H1 (cell line): ENCODE results near the gene ITGA11. TPM values are rescaled to one million over a fixed set of nuclear protein-coding genes. Genes with fewer than 3 reads are reported as not detected.

Source experiments
- CTCF ChIA-PET: fragments of 300-600 bp; sonication (Branson Sonifier 250); formaldehyde crosslinking; loops from one replicate; lab custom pipeline; 2021; ENCODE audit not compliant: partially characterized antibody; lab: Charles Lee
- POLR2A ChIA-PET: fragments of 300-600 bp; sonication (Branson Sonifier 250); formaldehyde crosslinking; loops from one replicate; lab custom pipeline; 2021; ENCODE audit warnings: inconsistent platforms; ENCODE audit not compliant: partially characterized antibody; lab: Charles Lee
- DNase-seq, 2 experiments: peaks; one replicate each; pipeline versions ENCODE4 v3.0.0 to v3.0.0-alpha.2; 2010 to 2022; ENCODE audit warnings: low spot score in 2 of 2, low read depth in 1 of 2, mixed read lengths in 1 of 2
- FAIRE-seq: peaks from 2 replicates; lab custom pipeline; 2011; peaks lifted over from hg19 to GRCh38; lab: Jason Lieb, UNC
- H2AFZ ChIP-seq: 2 replicates; pipeline ENCODE4 v1.8.1; 2012; ENCODE audit warnings: low read length, inconsistent platforms
- H2AK5ac ChIP-seq: 2 replicates; pipeline ENCODE4 v1.6.1; 2013; ENCODE audit warnings: low read depth, low read length
- H2BK120ac ChIP-seq: replicated peaks from 2 replicates; pipeline ENCODE3; 2013; ENCODE audit warnings: low read depth, low read length, inconsistent platforms
- H2BK12ac ChIP-seq: 2 replicates; pipeline ENCODE4 v1.6.1; 2013; ENCODE audit warnings: low read depth, low read length
- H2BK15ac ChIP-seq: 2 replicates; pipeline ENCODE4 v1.6.1; 2013; ENCODE audit warnings: low read length
- H2BK20ac ChIP-seq: 2 replicates; pipeline ENCODE4 v1.6.1; 2013; ENCODE audit warnings: low read length
- H2BK5ac ChIP-seq: 2 replicates; pipeline ENCODE4 v1.6.1; 2013; ENCODE audit warnings: low read depth, low read length
- H3K14ac ChIP-seq: 2 replicates; pipeline ENCODE4 v1.6.1; 2013; ENCODE audit warnings: inconsistent platforms; ENCODE audit not compliant: insufficient read length
- H3K18ac ChIP-seq: 2 replicates; pipeline ENCODE4 v1.6.1; 2013; ENCODE audit warnings: low read length; ENCODE audit errors: extremely low read depth
- H3K23ac ChIP-seq: 2 replicates; pipeline ENCODE4 v1.6.1; 2013; ENCODE audit warnings: inconsistent platforms; ENCODE audit not compliant: insufficient read length
- H3K23me2 ChIP-seq: 2 replicates; pipeline ENCODE4 v1.6.1; 2013; ENCODE audit warnings: low read depth, low read length
- H3K27ac ChIP-seq: 2 replicates; pipeline ENCODE4 v1.6.1; 2011; ENCODE audit warnings: low read depth, low read length, inconsistent platforms
- H3K27me3 ChIP-seq, 4 experiments: replicated peaks in 1 of 4; 1 replicate in 1 of 4; 2 replicates in 3 of 4; pipeline versions ENCODE4 v1.6.1 to v1.8.1; 2011 to 2013; ENCODE audit warnings: low read length in 3 of 4, mild to moderate bottlenecking in 3 of 4, inconsistent platforms in 2 of 4, mixed read lengths in 2 of 4, moderate library complexity in 1 of 4; ENCODE audit not compliant: control insufficient read depth in 3 of 4, insufficient read depth in 3 of 4; ENCODE audit errors: extremely low read depth in 1 of 4
- H3K36me3 ChIP-seq, 4 experiments: 2 replicates each; pipeline versions ENCODE4 v1.6.1 to v1.8.1; 2011 to 2013; ENCODE audit warnings: mild to moderate bottlenecking in 4 of 4, low read length in 3 of 4, moderate library complexity in 2 of 4, control low read depth in 1 of 4, inconsistent platforms in 1 of 4; ENCODE audit not compliant: insufficient read depth in 4 of 4, control insufficient read depth in 2 of 4
- H3K4ac ChIP-seq: replicated peaks from 2 replicates; pipeline ENCODE3; 2013; ENCODE audit warnings: low read length, low read depth, mixed read lengths, inconsistent platforms; ENCODE audit not compliant: insufficient read length
- H3K4me1 ChIP-seq, 4 experiments: replicated peaks in 1 of 4; 1 replicate in 1 of 4; 2 replicates in 3 of 4; pipeline versions ENCODE4 v1.6.1 to v1.8.1; 2011 to 2013; ENCODE audit warnings: low read length in 3 of 4, inconsistent platforms in 2 of 4, mixed read lengths in 1 of 4; ENCODE audit not compliant: insufficient read depth in 4 of 4, control insufficient read depth in 3 of 4
- H3K4me2 ChIP-seq, 2 experiments: 2 replicates each; pipeline versions ENCODE4 v1.6.1 to v1.8.1; 2011 to 2013; ENCODE audit warnings: low read depth in 2 of 2, low read length in 2 of 2, control low read depth in 1 of 2, inconsistent platforms in 1 of 2, mild to moderate bottlenecking in 1 of 2; ENCODE audit not compliant: insufficient read depth in 1 of 2
- H3K4me3 ChIP-seq, 4 experiments: fragments of 200-600, 300-600 bp in 1 of 4; sonication (generic), shearing (Covaris generic), sonication (Bioruptor Twin) in 1 of 4; 2 replicates each; pipeline versions ENCODE4 v1.5.1 to v1.8.1; 2011 to 2016; ENCODE audit warnings: low read length in 4 of 4, low read depth in 3 of 4, control low read depth in 2 of 4, inconsistent platforms in 2 of 4, mild to moderate bottlenecking in 2 of 4, mixed read lengths in 1 of 4, moderate library complexity in 1 of 4; ENCODE audit not compliant: insufficient read depth in 2 of 4; ENCODE audit errors: extremely low read depth in 1 of 4
- H3K56ac ChIP-seq: replicated peaks from 2 replicates; pipeline ENCODE3; 2013; ENCODE audit warnings: low read depth, mild to moderate bottlenecking, mixed read lengths, low read length, inconsistent platforms; ENCODE audit not compliant: insufficient read length
- H3K79me1 ChIP-seq: 2 replicates; pipeline ENCODE4 v1.6.1; 2013; ENCODE audit warnings: low read depth, low read length, control low read depth
- H3K79me2 ChIP-seq, 2 experiments: 2 replicates each; pipeline versions ENCODE4 v1.6.1 to v1.8.1; 2012 to 2013; ENCODE audit warnings: low read length in 2 of 2, mild to moderate bottlenecking in 2 of 2, inconsistent platforms in 1 of 2; ENCODE audit not compliant: insufficient read depth in 2 of 2, control insufficient read depth in 1 of 2
- H3K9ac ChIP-seq, 4 experiments: replicated peaks in 1 of 4; 1 replicate in 1 of 4; 2 replicates in 3 of 4; pipeline versions ENCODE4 v1.6.1 to v1.8.1; 2011 to 2013; ENCODE audit warnings: low read depth in 3 of 4, low read length in 3 of 4, control low read depth in 2 of 4, mild to moderate bottlenecking in 2 of 4, moderate library complexity in 2 of 4, inconsistent platforms in 1 of 4; ENCODE audit errors: extremely low read depth in 1 of 4
- H3K9me3 ChIP-seq, 2 experiments: 2 replicates each; pipeline versions ENCODE4 v1.6.1 to v1.8.1; 2012 to 2013; ENCODE audit warnings: mild to moderate bottlenecking in 2 of 2, moderate library complexity in 2 of 2, control low read depth in 1 of 2, inconsistent platforms in 1 of 2, low read depth in 1 of 2, low read length in 1 of 2, mixed read lengths in 1 of 2; ENCODE audit not compliant: insufficient read depth in 2 of 2
- H4K20me1 ChIP-seq, 2 experiments: replicated peaks in 1 of 2; 2 replicates each; pipeline versions ENCODE3 to v1.8.1; 2011 to 2013; ENCODE audit warnings: inconsistent platforms in 2 of 2, low read length in 2 of 2, mild to moderate bottlenecking in 1 of 2; ENCODE audit not compliant: insufficient read depth in 2 of 2, control insufficient read depth in 1 of 2
- H4K5ac ChIP-seq: 2 replicates; pipeline ENCODE4 v1.6.1; 2013; ENCODE audit warnings: low read length, low read depth, mixed read lengths, inconsistent platforms; ENCODE audit not compliant: insufficient read length
- H4K8ac ChIP-seq: 2 replicates; pipeline ENCODE4 v1.8.0; 2013; ENCODE audit warnings: mild to moderate bottlenecking, moderate library complexity, low read length, inconsistent platforms; ENCODE audit not compliant: insufficient read depth; ENCODE audit errors: extremely low read depth
- H4K91ac ChIP-seq: replicated peaks from 2 replicates; pipeline ENCODE3; 2013; ENCODE audit warnings: low read length, mixed read lengths, inconsistent platforms; ENCODE audit not compliant: insufficient read length
- CHD1 ChIP-seq: IDR thresholded peaks from 2 replicates; pipeline ENCODE4 v1.6.1; 2012; ENCODE audit warnings: low read depth, low read length, improper control_type of control experiment
- CHD2 ChIP-seq: IDR thresholded peaks from 2 replicates; pipeline ENCODE4 v1.6.1; 2012; ENCODE audit warnings: low read length, improper control_type of control experiment
- CTBP2 ChIP-seq: IDR thresholded peaks from 2 replicates; pipeline ENCODE4 v1.7.0; 2011; ENCODE audit warnings: borderline replicate concordance, mild to moderate bottlenecking, moderate library complexity, mixed read lengths, low read length; ENCODE audit not compliant: insufficient read depth, insufficient read length
- EP300 ChIP-seq, 2 experiments: IDR thresholded peaks; 1 replicate in 1 of 2; 2 replicates in 1 of 2; pipeline ENCODE4 v1.6.1; 2011 to 2012; ENCODE audit warnings: low read depth in 2 of 2, low read length in 2 of 2, mild to moderate bottlenecking in 2 of 2, borderline replicate concordance in 1 of 2, inconsistent platforms in 1 of 2, moderate library complexity in 1 of 2
- JUND ChIP-seq: IDR thresholded peaks from 2 replicates; pipeline ENCODE4 v1.6.1; 2011; ENCODE audit warnings: mild to moderate bottlenecking, improper control_type of control experiment, low read length
- NANOG ChIP-seq: IDR thresholded peaks from 2 replicates; pipeline ENCODE4 v1.6.1; 2011; ENCODE audit warnings: low read length, low read depth, mild to moderate bottlenecking, inconsistent platforms; ENCODE audit not compliant: insufficient read depth, poor library complexity, severe bottlenecking
- POU5F1 ChIP-seq: IDR thresholded peaks from 2 replicates; pipeline ENCODE4 v1.6.1; 2011; ENCODE audit warnings: low read depth, mild to moderate bottlenecking, low read length, moderate library complexity
- RBBP5 ChIP-seq: IDR thresholded peaks from 2 replicates; pipeline ENCODE4 v1.7.1; 2012; ENCODE audit warnings: low read depth, mild to moderate bottlenecking, inconsistent platforms, low read length, moderate library complexity, borderline replicate concordance
- RNF2 ChIP-seq: fragments of 200-900, 300-1000 bp; sonication (generic); IDR thresholded peaks from 2 replicates; pipeline ENCODE4 v1.7.1; 2016; ENCODE audit warnings: borderline replicate concordance, low read depth, mild to moderate bottlenecking, antibody characterized with exemption, low read length; ENCODE audit not compliant: poor library complexity, severe bottlenecking; ENCODE audit errors: missing control alignments
- SIX5 ChIP-seq: IDR thresholded peaks from 2 replicates; pipeline ENCODE4 v1.6.1; 2011; ENCODE audit warnings: mild to moderate bottlenecking, low read depth, low read length
- WGBS, 2 experiments: shearing (Covaris generic) in 1 of 2; methylation state at CpG; one replicate each; pipeline versions ENCODE4 v1.1.6 to v1.1.7; 2013 to 2015; ENCODE audit warnings: low lambda C conversion rate in 2 of 2, mixed read lengths in 2 of 2, inconsistent platforms in 1 of 2, low coverage in 1 of 2, missing lambda C conversion rate in 1 of 2; ENCODE audit not compliant: insufficient replicate concordance in 2 of 2, insufficient coverage in 1 of 2, insufficient read length in 1 of 2; ENCODE audit errors: extremely low coverage in 1 of 2, missing lambda C conversion rate in 1 of 2; 5-methylcytosine and 5-hydroxymethylcytosine counted together
- polyA plus RNA-seq, 7 experiments: library from polyadenylated mRNA; depleted of rRNA in 3 of 7; stranded (reverse) in 5 of 7; unstranded in 2 of 7; fragments of >200 nt in 5 of 7; fragments of 200-250 nt in 2 of 7; gene quantifications; 1 replicate in 5 of 7; 2 replicates in 1 of 7; 4 replicates in 1 of 7; pipeline versions ENCODE4 v1.2.1 to v1.2.3, GENCODE V29; 2011 to 2013; ENCODE audit warnings: missing spikeins in 2 of 7, mixed read lengths in 2 of 7
- total RNA-seq: library from RNA; stranded (reverse); fragmentation: NEBNext Ultra II Directional; extraction: Animal tissue kit (Norgen Biotek cat#: 25700); gene quantifications from 2 replicates; pipeline ENCODE4 v1.2.1, GENCODE V29; 2021
- TF ChIP-seq, protein P1 (sequence below): IDR thresholded peaks from 2 replicates; pipeline ENCODE4 v1.6.1; 2012; ENCODE audit warnings: low read length, inconsistent platforms

The ITGA11 gene
- total and polyA plus RNA-seq, 2 of the 8 experiments (the other 6 are each of a cell fraction or from before 2014, with no cell fraction given), result 0.05 to 0.06 TPM

- Histone ChIP-seq H2BK5ac (no peak overlapping the region), H2BK15ac (no peak overlapping the region), H4K91ac (no peak overlapping the region), H3K9ac (no peak overlapping the region), H3K79me2 (no peaks in the 10 kb centered on the region), H3K4ac (no peak overlapping the region), H3K9me3 (no peaks in the 10 kb centered on the region), H4K5ac (no peak overlapping the region), H3K23ac (no peak overlapping the region), H3K4me2 (no peak overlapping the region), H3K4me3 (no peak overlapping the region), H2AFZ (no peak overlapping the region), H2BK12ac (no peak overlapping the region), H4K8ac (no peak overlapping the region), H3K36me3 (no peaks in the 10 kb centered on the region), H3K18ac (no peak overlapping the region), H3K4me1 (peaks cover under 1 to 13% (median 5%) of the 10 kb centered on the region in 4 experiments; a peak in 6 of 7 replicates), H3K79me1 (no peaks in the 10 kb centered on the region), H3K27ac (no peak overlapping the region), H2AK5ac (no peak overlapping the region), H2BK120ac (no peak overlapping the region), H3K23me2 (no peaks in the 10 kb centered on the region), H3K56ac (no peak overlapping the region), H4K20me1 (no peaks in the 10 kb centered on the region), H2BK20ac (no peak overlapping the region), H3K14ac (no peak overlapping the region), H3K27me3 (no peaks in the 10 kb centered on the region)
- FAIRE-seq (no peak), DNase-seq (no peak)
- CTCF ChIA-PET, result interaction anchor here (0.6 to 2.6 kb wide), 9 partner anchors 10 to 599 kb away, joined by 3 to 15 read pairs (median 4); no protein-coding TSS in a partner anchor
- WGBS, 2 experiments, result 84% methylated on average over 4 of the region's 4 CpGs; no CpG with 5 or more reads in 1 of the 2 experiments
- POLR2A ChIA-PET, result interaction anchor here (0.8 to 1.1 kb wide), 3 partner anchors 10 to 131 kb away, joined by 3 read pairs; no protein-coding TSS in a partner anchor
- TF ChIP-seq NANOG (no peak), RNF2 (no peak), JUND (no peak), CTBP2 (no peak), SIX5 (no peak), POU5F1 (no peak), CHD1 (no peak), EP300 (IDR thresholded peaks at IDR 0.05; ENCODE audit: borderline replicate concordance in 1 of 2, low read depth in 2 of 2, low read length in 2 of 2) (no peak), RBBP5 (no peak), CHD2 (no peak)
- TF ChIP-seq, protein P1, sequence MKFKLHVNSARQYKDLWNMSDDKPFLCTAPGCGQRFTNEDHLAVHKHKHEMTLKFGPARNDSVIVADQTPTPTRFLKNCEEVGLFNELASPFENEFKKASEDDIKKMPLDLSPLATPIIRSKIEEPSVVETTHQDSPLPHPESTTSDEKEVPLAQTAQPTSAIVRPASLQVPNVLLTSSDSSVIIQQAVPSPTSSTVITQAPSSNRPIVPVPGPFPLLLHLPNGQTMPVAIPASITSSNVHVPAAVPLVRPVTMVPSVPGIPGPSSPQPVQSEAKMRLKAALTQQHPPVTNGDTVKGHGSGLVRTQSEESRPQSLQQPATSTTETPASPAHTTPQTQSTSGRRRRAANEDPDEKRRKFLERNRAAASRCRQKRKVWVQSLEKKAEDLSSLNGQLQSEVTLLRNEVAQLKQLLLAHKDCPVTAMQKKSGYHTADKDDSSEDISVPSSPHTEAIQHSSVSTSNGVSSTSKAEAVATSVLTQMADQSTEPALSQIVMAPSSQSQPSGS, result no peak
Observed at GRCh38 chr15:68325726-68326125, 106.2 kb downstream of the ITGA11 start.
